Fibroblast of the aortic adventitia (primary cell): Measurements from ENCODE around the gene MRPS10. TPM values are rescaled to one million over a fixed set of nuclear protein-coding genes. Genes with fewer than 3 reads are reported as not detected.

Experiments used
- DNase-seq: peaks from one replicate; pipeline ENCODE4 v3.0.0-alpha.2; 2010; ENCODE audit warnings: low read depth
- H3K4me3 ChIP-seq: 2 replicates; pipeline ENCODE4 v1.5.1; 2011; ENCODE audit warnings: low read depth, mild to moderate bottlenecking, control low read depth, low read length, moderate library complexity
- CTCF ChIP-seq: IDR thresholded peaks from 2 replicates; pipeline ENCODE4 v1.5.1; 2011; ENCODE audit warnings: mild to moderate bottlenecking, low read length, control low read depth, inconsistent platforms; ENCODE audit not compliant: insufficient read depth
- total RNA-seq: library from RNA; depleted of rRNA; stranded (reverse); fragments of >200 nt; gene quantifications from 2 replicates; pipeline ENCODE4 v1.2.3, GENCODE V29; 2012; ENCODE audit warnings: low replicate concordance

MRPS10 gene
- total RNA-seq, 1 donor: 63.4 TPM

- no peak for TF ChIP-seq CTCF
- no peak overlapping the region for H3K4me3 ChIP-seq
- DNase-seq: peak; percentile 75
These were observed 34.4 kb upstream of the MRPS10 start for GRCh38 chr6:42251911-42252637.

- no peak overlapping the region for H3K4me3 ChIP-seq
- DNase-seq: peak; percentile 67
- TF ChIP-seq CTCF: no peak
These were observed 33.8 kb upstream of the MRPS10 start for GRCh38 chr6:42251500-42251899.

GRCh38 chr6:42250274-42250931 lies 32.7 kb upstream of the MRPS10 start:
- TF ChIP-seq CTCF: no peak
- H3K4me3 ChIP-seq: no peak overlapping the region
- DNase-seq: no peak

- no peak overlapping the region for H3K4me3 ChIP-seq
- peak; percentile 35 for DNase-seq
- no peak for TF ChIP-seq CTCF
These were observed 31.6 kb upstream of the MRPS10 start for GRCh38 chr6:42249279-42249678.

GRCh38 chr6:42243046-42243445 lies 25.4 kb upstream of the MRPS10 start:
- DNase-seq: no peak
- H3K4me3 ChIP-seq: no peak overlapping the region
- no peak for TF ChIP-seq CTCF

- DNase-seq: no peak
- TF ChIP-seq CTCF: no peak
- H3K4me3 ChIP-seq: no peak overlapping the region
These were observed 24.3 kb upstream of the MRPS10 start for GRCh38 chr6:42241915-42242314.
